ENCODE measurements around the gene IGFBP6.

DNA sequence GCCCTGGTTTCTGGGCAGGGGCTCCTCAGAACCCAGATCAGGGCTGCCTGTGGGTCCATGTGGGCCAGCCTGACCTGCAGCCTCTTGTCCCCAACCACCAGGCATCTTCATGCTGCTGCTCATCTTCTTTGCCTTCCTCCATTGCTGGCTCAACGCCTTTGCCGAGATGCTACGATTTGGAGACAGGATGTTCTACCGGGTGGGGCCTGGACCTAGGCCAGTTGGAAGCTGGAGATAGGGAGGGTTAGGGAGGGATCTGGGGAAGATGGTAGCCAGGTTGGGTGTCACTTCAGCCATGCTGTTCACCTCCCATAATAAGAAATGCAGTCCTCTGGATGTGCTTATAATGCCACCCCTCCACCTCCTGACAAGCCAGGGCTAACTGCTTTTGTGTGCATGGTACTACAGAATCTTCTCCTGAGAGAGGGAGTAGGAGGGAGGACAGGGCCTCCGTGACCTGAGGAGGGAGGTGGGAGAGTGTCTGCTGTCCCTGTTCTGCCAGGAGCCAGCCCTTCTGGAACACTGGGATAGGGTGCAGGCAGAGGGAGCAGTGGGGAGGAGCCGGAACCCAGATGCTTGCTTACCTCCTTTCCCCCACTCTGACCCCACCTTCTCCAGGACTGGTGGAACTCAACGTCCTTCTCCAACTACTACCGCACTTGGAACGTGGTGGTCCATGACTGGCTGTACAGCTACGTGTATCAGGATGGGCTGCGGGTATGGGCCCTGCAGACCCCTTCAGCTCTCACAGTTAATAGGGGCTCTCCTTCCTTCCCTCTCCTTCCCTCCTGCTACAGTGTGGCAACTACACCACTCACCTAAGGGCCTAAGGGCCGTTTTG, 23.4 kb downstream of the IGFBP6 start:
- TF ChIP-seq, protein P1, sequence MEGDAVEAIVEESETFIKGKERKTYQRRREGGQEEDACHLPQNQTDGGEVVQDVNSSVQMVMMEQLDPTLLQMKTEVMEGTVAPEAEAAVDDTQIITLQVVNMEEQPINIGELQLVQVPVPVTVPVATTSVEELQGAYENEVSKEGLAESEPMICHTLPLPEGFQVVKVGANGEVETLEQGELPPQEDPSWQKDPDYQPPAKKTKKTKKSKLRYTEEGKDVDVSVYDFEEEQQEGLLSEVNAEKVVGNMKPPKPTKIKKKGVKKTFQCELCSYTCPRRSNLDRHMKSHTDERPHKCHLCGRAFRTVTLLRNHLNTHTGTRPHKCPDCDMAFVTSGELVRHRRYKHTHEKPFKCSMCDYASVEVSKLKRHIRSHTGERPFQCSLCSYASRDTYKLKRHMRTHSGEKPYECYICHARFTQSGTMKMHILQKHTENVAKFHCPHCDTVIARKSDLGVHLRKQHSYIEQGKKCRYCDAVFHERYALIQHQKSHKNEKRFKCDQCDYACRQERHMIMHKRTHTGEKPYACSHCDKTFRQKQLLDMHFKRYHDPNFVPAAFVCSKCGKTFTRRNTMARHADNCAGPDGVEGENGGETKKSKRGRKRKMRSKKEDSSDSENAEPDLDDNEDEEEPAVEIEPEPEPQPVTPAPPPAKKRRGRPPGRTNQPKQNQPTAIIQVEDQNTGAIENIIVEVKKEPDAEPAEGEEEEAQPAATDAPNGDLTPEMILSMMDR (IDR thresholded peaks at IDR 0.05) = no peak
- no peak for TF ChIP-seq POLR2A (IDR thresholded peaks at IDR 0.05)

Measured in right lobe of liver (tissue), 4 donors.